ENCODE measurements around the gene SMIM3. TPM values are rescaled to one million over a fixed set of nuclear protein-coding genes. Genes with fewer than 3 reads are reported as not detected.
"Not testable (repeated sequence)": the region's sequence is repeated elsewhere in the genome, so short reads cannot be mapped to it uniquely, and the experiment has no call there.

Gene SMIM3
- total RNA-seq, 1 donor from 2014 or later = 17.1 TPM

DNA sequence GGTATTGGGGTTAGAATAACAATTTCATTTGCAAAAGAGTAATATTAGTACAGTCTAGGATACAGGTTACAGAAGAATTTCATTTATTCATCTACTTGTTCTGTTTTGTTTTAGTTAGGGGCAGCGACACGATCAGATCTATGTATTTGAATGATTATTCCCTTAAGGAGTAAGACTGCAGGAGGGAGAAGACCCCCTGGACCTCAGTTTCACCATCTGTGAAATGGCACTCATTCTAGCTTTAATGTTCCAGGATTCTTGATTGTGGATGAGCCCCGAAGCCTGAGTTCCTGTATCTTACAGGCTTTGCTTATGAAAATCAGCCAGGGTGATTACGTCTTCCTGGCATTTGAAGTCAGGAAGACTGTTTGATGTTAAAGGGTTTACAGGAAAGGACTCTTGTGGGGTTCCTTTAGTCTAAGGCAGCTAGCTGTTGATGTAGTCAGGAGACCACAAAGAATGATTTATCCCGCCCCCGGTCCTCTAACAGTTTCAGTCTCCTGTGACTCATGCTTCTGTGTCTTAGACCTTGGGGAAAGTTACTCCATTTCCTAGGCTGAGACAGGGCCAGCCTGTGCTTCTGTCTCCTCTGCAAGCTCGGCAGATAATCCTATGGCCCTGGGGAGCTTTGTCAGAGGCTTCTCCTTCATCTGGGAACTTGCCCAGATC lies 11.5 kb downstream of the SMIM3 start:
- intact Hi-C loops (cut with DNase I) = no loop called here
- TF ChIP-seq CTCF (IDR thresholded peaks at IDR 0.05) = no peak
- peaks cover 40% of the 10 kb centered on the region for H3K4me1 ChIP-seq
- H3K27ac ChIP-seq = peak overlapping the region; percentile 26
- H3K4me3 ChIP-seq = no peak overlapping the region
- DNase-seq (no peak), ATAC-seq (peak; percentile 91 to 92)
- H3K27me3 ChIP-seq (ENCODE audit: low read depth) = no peaks in the 10 kb centered on the region
- H3K9me3 ChIP-seq = no peaks in the 10 kb centered on the region
- no peaks in the 10 kb centered on the region for H3K36me3 ChIP-seq

GRCh38 chr5:150791536-150791935 lies 13.0 kb downstream of the SMIM3 start:
- peaks cover 39% of the 10 kb centered on the region for H3K4me1 ChIP-seq
- H3K36me3 ChIP-seq = peaks cover 14% of the 10 kb centered on the region
- intact Hi-C loops (cut with DNase I) = no loop called here
- H3K27me3 ChIP-seq (ENCODE audit: low read depth) = no peaks in the 10 kb centered on the region
- ATAC-seq (no peak), DNase-seq (no peak)
- no peak overlapping the region for H3K4me3 ChIP-seq
- no peak overlapping the region for H3K27ac ChIP-seq
- no peak for TF ChIP-seq CTCF (IDR thresholded peaks at IDR 0.05)
- H3K9me3 ChIP-seq = no peaks in the 10 kb centered on the region

DNA sequence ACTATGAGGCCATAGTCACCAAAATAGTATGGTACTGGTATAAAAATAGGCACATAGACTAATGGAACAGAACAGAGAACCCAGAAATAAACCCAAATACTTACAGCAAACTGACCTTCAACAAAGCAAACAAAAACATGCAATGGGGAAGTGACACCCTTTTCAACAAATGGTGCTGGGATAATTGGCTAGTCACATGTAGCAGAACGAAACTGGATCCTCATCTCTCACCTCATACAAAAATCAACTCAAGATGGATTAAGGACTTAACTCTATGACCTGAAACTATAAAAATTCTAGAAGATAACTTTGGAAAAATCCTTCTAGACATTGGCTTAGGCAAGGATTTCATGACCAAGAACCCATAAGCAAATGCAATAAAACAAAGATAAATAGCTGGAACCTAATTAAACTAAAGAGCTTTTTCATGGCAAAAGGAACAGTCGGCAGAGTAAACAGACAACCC lies 14.9 kb downstream of the SMIM3 start:
- DNase-seq; H3K4me3 ChIP-seq; H3K27ac ChIP-seq; H3K9me3 ChIP-seq; ATAC-seq; H3K27me3 ChIP-seq (ENCODE audit: low read depth); intact Hi-C loops (cut with DNase I): not testable (repeated sequence)
- H3K4me1 ChIP-seq = peaks cover 27% of the 10 kb centered on the region
- peaks cover 18% of the 10 kb centered on the region for H3K36me3 ChIP-seq

- Histone ChIP-seq H3K4me3 (no peak overlapping the region), H3K4me1 (peaks cover 13% of the 10 kb centered on the region), H3K27me3 (ENCODE audit: low read depth) (no peaks in the 10 kb centered on the region), H3K9me3 (no peaks in the 10 kb centered on the region), H3K27ac (no peak overlapping the region), H3K36me3 (peaks cover 18% of the 10 kb centered on the region)
- no peak for TF ChIP-seq CTCF (IDR thresholded peaks at IDR 0.05)
- ATAC-seq (no peak), DNase-seq (no peak)
- intact Hi-C loops (cut with DNase I) = no loop called here
Observed at GRCh38 chr5:150794927-150795326, 16.4 kb downstream of the SMIM3 start.

- no peaks in the 10 kb centered on the region for H3K27me3 ChIP-seq (ENCODE audit: low read depth)
- peaks cover 12% of the 10 kb centered on the region for H3K4me1 ChIP-seq
- no peak for ATAC-seq
- H3K27ac ChIP-seq = no peak overlapping the region
- H3K36me3 ChIP-seq = peaks cover 18% of the 10 kb centered on the region
- no peak for DNase-seq
- H3K9me3 ChIP-seq = no peaks in the 10 kb centered on the region
- no peak for TF ChIP-seq CTCF (IDR thresholded peaks at IDR 0.05)
- no peak overlapping the region for H3K4me3 ChIP-seq
- intact Hi-C loops (cut with DNase I) = no loop called here
Observed at GRCh38 chr5:150797384-150797783, 18.8 kb downstream of the SMIM3 start.

DNA sequence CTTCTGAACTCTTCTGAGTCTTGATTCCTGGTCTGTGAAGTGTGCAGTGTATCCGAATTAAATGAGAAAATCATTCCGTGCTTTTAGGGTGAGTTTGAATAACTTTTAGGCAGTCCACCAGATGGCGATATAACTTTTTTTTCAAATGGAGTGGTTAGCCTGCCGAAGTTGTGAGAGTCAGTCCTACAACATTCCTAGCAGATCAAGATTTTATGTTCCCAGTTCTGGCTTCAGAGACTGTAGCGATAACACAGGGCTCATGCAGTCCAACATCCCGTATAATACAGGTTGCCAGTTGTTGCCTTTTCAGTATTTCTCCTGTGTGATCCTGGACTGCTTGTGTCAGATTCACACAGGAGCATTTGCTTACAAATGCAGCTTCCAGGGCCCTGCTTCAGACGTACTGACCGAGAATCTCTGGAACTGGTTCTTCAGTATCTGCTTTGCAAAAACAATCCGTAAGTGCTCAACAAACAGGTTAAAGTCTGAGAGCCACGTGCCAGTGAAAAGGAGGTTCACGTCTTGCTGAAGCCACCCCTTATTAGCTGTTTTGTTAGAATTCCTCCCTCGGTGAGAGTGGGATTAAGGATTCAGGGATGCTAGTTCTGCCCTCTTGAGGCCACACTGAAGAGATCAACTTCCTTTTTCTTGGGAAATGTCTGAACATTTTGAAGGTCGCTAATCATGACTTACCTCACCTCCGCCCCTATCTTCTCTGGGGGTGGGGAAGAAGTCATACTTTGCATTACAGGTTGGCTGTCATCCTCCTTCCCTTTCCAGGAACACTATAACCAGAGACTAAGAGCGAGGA lies 22.8 kb downstream of the SMIM3 start:
- peaks cover 5% of the 10 kb centered on the region for H3K36me3 ChIP-seq
- peak overlapping the region; percentile 42 for H3K27ac ChIP-seq
- peak; percentile 58 for TF ChIP-seq CTCF (IDR thresholded peaks at IDR 0.05)
- peaks cover 12% of the 10 kb centered on the region for H3K4me1 ChIP-seq
- ATAC-seq (peak; percentile 88 to 91), DNase-seq (no peak)
- intact Hi-C loops (cut with DNase I) = no loop called here
- H3K4me3 ChIP-seq = peak overlapping the region; percentile 44
- no peaks in the 10 kb centered on the region for H3K9me3 ChIP-seq
- no peaks in the 10 kb centered on the region for H3K27me3 ChIP-seq (ENCODE audit: low read depth)

Data from lower lobe of right lung (tissue), 2 donors.